Endothelial cell (in vitro differentiated cells): ENCODE results near the gene KNDC1. TPM values are rescaled to one million over a fixed set of nuclear protein-coding genes. Genes with fewer than 3 reads are reported as not detected.
A peak's percentile ranks its signal among the peaks of the same experiment; 100 is the strongest.

ENCODE experiments used
- DNase-seq: peaks from one replicate; pipeline ENCODE4 v3.0.0; 2021; ENCODE audit warnings: low spot score
- H3K27ac Mint-ChIP-seq: one replicate; pipeline ENCODE4 v1.8.0; 2021; ENCODE audit warnings: mixed read lengths, inconsistent platforms; ENCODE audit not compliant: unreplicated experiment
- H3K27me3 Mint-ChIP-seq: one replicate; pipeline ENCODE4 v1.8.0; 2021; ENCODE audit warnings: mild to moderate bottlenecking, moderate library complexity, mixed read lengths, inconsistent platforms; ENCODE audit not compliant: unreplicated experiment
- H3K36me3 Mint-ChIP-seq: one replicate; pipeline ENCODE4 v1.8.0; 2021; ENCODE audit warnings: mild to moderate bottlenecking, low read depth, mixed read lengths, inconsistent platforms; ENCODE audit not compliant: unreplicated experiment
- H3K4me1 Mint-ChIP-seq: one replicate; pipeline ENCODE4 v1.8.0; 2021; ENCODE audit warnings: mild to moderate bottlenecking, mixed read lengths, inconsistent platforms; ENCODE audit not compliant: unreplicated experiment
- H3K4me3 Mint-ChIP-seq: one replicate; pipeline ENCODE4 v1.8.0; 2021; ENCODE audit warnings: mild to moderate bottlenecking, mixed read lengths, inconsistent platforms; ENCODE audit not compliant: unreplicated experiment
- H3K9me3 Mint-ChIP-seq: one replicate; pipeline ENCODE4 v1.8.0; 2021; ENCODE audit warnings: mixed read lengths, inconsistent platforms; ENCODE audit not compliant: unreplicated experiment
- CTCF ChIP-seq: fragments of 200-600 bp; sonication (generic); IDR thresholded peaks from one replicate; pipeline ENCODE4 v1.5.0; 2021; ENCODE audit warnings: antibody characterized with exemption; ENCODE audit not compliant: unreplicated experiment
- total RNA-seq: library from RNA; stranded (reverse); fragmentation: NEBNext Ultra II Directional; extraction: Animal tissue kit (Norgen Biotek cat#: 25700); gene quantifications from one replicate; pipeline ENCODE4 v1.2.1, GENCODE V29; 2021; ENCODE audit not compliant: unreplicated experiment

KNDC1 gene
- total RNA-seq, 1 donor from 2014 or later: 1.3 TPM

- H3K4me1 Mint-ChIP-seq: no peaks in the 10 kb centered on the region
- no peak overlapping the region for H3K27ac Mint-ChIP-seq
- peaks cover 10% of the 10 kb centered on the region for H3K27me3 Mint-ChIP-seq
- no peaks in the 10 kb centered on the region for H3K9me3 Mint-ChIP-seq
- no peak overlapping the region for H3K4me3 Mint-ChIP-seq
- TF ChIP-seq CTCF: no peak
- peaks cover 5% of the 10 kb centered on the region for H3K36me3 Mint-ChIP-seq
- no peak for DNase-seq
Observed at GRCh38 chr10:133195611-133196010, 35.6 kb downstream of the KNDC1 start.

- H3K4me1 Mint-ChIP-seq: no peaks in the 10 kb centered on the region
- H3K27ac Mint-ChIP-seq: peak overlapping the region; percentile 52
- TF ChIP-seq CTCF: no peak
- no peak overlapping the region for H3K4me3 Mint-ChIP-seq
- DNase-seq: no peak
- peaks cover 5% of the 10 kb centered on the region for H3K36me3 Mint-ChIP-seq
- H3K27me3 Mint-ChIP-seq: peaks cover 13% of the 10 kb centered on the region
- no peaks in the 10 kb centered on the region for H3K9me3 Mint-ChIP-seq
Observed at GRCh38 chr10:133196221-133196915, 36.3 kb downstream of the KNDC1 start.

- Mint-ChIP-seq H3K27ac (no peak overlapping the region), H3K4me1 (no peaks in the 10 kb centered on the region), H3K27me3 (peaks cover 13% of the 10 kb centered on the region), H3K9me3 (no peaks in the 10 kb centered on the region), H3K36me3 (peaks cover 5% of the 10 kb centered on the region), H3K4me3 (no peak overlapping the region)
- no peak for DNase-seq
- no peak for TF ChIP-seq CTCF
Observed at GRCh38 chr10:133196936-133197758, 37.1 kb downstream of the KNDC1 start.

GRCh38 chr10:133197786-133198185 lies 37.8 kb downstream of the KNDC1 start:
- Mint-ChIP-seq H3K27me3 (peaks cover 13% of the 10 kb centered on the region), H3K27ac (no peak overlapping the region), H3K4me1 (no peaks in the 10 kb centered on the region), H3K9me3 (no peaks in the 10 kb centered on the region), H3K4me3 (no peak overlapping the region), H3K36me3 (peaks cover 5% of the 10 kb centered on the region)
- no peak for DNase-seq
- TF ChIP-seq CTCF: no peak

GRCh38 chr10:133198206-133198605 lies 38.2 kb downstream of the KNDC1 start:
- TF ChIP-seq CTCF: no peak
- Mint-ChIP-seq H3K36me3 (peaks cover 5% of the 10 kb centered on the region), H3K9me3 (no peaks in the 10 kb centered on the region), H3K27me3 (peaks cover 13% of the 10 kb centered on the region), H3K27ac (no peak overlapping the region), H3K4me1 (no peaks in the 10 kb centered on the region), H3K4me3 (no peak overlapping the region)
- DNase-seq: no peak
